Thoracic aorta (tissue), 2 donors: ENCODE data around the gene PILRB. TPM values are rescaled to one million over a fixed set of nuclear protein-coding genes. Genes with fewer than 3 reads are reported as not detected.

Experiments used
- ATAC-seq: fragments of 150-250 bp; one replicate; pipeline ENCODE4 v1.8.0; 2017; ENCODE audit warnings: low read depth; ENCODE audit not compliant: insufficient number of reproducible peaks, low FRiP score
- DNase-seq: peaks from one replicate; pipeline ENCODE4 v3.0.0-alpha.2; 2020; ENCODE audit warnings: low spot score
- H3K27ac ChIP-seq, 2 donors: fragments of 200-600 bp; sonication (generic); 1 replicate in 1 of 2; 2 replicates in 1 of 2; pipeline ENCODE4 v1.5.1; 2016; ENCODE audit warnings: mild to moderate bottlenecking in 2 of 2, moderate library complexity in 2 of 2
- H3K27me3 ChIP-seq: fragments of 200-600 bp; sonication (generic); replicated peaks from 2 replicates; pipeline ENCODE4 v1.6.0; 2016; ENCODE audit warnings: mild to moderate bottlenecking; ENCODE audit not compliant: insufficient read depth
- H3K36me3 ChIP-seq: fragments of 200-600 bp; sonication (generic); one replicate; pipeline ENCODE4 v1.5.1; 2016
- H3K4me1 ChIP-seq, 2 donors: fragments of 200-600 bp; sonication (generic); 1 replicate in 1 of 2; 2 replicates in 1 of 2; pipeline versions ENCODE4 v1.5.1 to v1.6.0; 2016; ENCODE audit warnings: low read depth in 2 of 2, mild to moderate bottlenecking in 1 of 2; ENCODE audit not compliant: control insufficient read depth in 1 of 2
- H3K4me3 ChIP-seq: fragments of 200-600 bp; sonication (generic); 2 replicates; pipeline ENCODE4 v1.5.1; 2016; ENCODE audit warnings: mild to moderate bottlenecking
- H3K9me3 ChIP-seq: fragments of 200-600 bp; sonication (generic); 2 replicates; pipeline ENCODE4 v1.5.1; 2016
- total RNA-seq, 2 donors: library from RNA; depleted of rRNA; stranded (reverse); fragments of >200 nt; gene quantifications; one replicate each; pipeline versions ENCODE4 v1.1.0 to v1.2.3, GENCODE V29; 2016
- TF ChIP-seq, protein P1 (sequence below): fragments of 200-600 bp; sonication (generic); IDR thresholded peaks from one replicate; pipeline ENCODE4 v1.5.1; 2019; ENCODE audit warnings: antibody characterized with exemption

Gene PILRB
- total RNA-seq, 2 donors from 2014 or later, result 88.4 to 100 TPM

DNA sequence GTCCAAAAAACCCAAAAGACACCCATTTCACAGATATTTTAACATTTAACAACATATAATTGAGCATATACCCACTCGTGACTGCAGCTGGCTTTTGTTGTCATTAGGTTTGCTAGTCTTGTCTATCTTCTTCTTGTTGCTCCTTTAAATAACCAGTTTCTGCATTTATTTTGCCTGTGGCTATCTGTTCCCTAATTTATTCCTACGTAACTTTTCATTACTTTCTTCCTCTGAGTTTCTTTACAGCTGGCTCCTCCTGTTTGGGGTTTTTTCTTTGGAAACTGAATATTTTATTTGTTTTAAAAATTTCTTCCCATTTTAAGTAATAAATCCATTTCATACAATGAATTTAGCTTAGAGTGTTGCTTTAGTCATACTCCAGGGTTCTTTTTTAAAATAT, 29.8 kb downstream of the PILRB start:
- H3K27ac ChIP-seq, result no peak overlapping the region
- ATAC-seq (no peak), DNase-seq (no peak)
- H3K27me3 ChIP-seq, result no peaks in the 10 kb centered on the region
- no peaks in the 10 kb centered on the region for H3K9me3 ChIP-seq
- TF ChIP-seq, protein P1, sequence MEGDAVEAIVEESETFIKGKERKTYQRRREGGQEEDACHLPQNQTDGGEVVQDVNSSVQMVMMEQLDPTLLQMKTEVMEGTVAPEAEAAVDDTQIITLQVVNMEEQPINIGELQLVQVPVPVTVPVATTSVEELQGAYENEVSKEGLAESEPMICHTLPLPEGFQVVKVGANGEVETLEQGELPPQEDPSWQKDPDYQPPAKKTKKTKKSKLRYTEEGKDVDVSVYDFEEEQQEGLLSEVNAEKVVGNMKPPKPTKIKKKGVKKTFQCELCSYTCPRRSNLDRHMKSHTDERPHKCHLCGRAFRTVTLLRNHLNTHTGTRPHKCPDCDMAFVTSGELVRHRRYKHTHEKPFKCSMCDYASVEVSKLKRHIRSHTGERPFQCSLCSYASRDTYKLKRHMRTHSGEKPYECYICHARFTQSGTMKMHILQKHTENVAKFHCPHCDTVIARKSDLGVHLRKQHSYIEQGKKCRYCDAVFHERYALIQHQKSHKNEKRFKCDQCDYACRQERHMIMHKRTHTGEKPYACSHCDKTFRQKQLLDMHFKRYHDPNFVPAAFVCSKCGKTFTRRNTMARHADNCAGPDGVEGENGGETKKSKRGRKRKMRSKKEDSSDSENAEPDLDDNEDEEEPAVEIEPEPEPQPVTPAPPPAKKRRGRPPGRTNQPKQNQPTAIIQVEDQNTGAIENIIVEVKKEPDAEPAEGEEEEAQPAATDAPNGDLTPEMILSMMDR, result no peak
- H3K4me1 ChIP-seq, result peaks cover 0 to 10% of the 10 kb centered on the region in 2 donors
- H3K36me3 ChIP-seq, result no peaks in the 10 kb centered on the region
- no peak overlapping the region for H3K4me3 ChIP-seq

DNA sequence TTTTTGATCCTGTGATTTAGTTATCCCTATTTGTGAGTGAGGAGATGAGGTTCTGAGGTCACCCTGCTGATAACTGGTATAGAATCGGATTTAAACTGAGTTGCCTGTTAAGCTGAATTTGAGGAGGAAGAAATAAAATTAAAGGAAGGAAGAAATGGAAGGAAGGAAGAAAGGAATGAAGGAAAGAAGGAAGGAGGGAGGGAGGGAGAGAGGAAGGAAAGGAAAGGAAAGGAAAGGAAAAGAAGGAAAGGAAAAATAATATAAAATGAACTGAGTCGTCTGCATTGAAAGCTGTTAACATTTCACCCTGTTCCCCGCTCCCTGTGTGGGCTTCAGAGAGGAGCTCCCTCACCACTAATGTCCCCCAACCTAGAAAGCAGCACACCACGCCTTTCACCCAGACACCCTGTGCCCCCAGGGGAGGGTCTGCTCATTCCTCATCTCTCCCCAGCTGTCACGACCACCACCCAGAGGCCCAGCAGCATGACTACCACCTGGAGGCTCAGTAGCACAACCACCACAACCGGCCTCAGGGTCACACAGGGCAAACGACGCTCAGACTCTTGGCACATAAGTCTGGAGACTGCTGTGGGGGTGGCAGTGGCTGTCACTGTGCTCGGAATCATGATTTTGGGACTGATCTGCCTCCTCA, 31.6 kb downstream of the PILRB start:
- H3K36me3 ChIP-seq, result no peaks in the 10 kb centered on the region
- H3K27me3 ChIP-seq, result no peaks in the 10 kb centered on the region
- no peak overlapping the region for H3K4me3 ChIP-seq
- ATAC-seq (no peak), DNase-seq (no peak)
- no peaks in the 10 kb centered on the region for H3K9me3 ChIP-seq
- TF ChIP-seq, protein P1, result no peak
- H3K4me1 ChIP-seq, result peaks cover 0 to 10% of the 10 kb centered on the region in 2 donors
- no peak overlapping the region for H3K27ac ChIP-seq

DNA sequence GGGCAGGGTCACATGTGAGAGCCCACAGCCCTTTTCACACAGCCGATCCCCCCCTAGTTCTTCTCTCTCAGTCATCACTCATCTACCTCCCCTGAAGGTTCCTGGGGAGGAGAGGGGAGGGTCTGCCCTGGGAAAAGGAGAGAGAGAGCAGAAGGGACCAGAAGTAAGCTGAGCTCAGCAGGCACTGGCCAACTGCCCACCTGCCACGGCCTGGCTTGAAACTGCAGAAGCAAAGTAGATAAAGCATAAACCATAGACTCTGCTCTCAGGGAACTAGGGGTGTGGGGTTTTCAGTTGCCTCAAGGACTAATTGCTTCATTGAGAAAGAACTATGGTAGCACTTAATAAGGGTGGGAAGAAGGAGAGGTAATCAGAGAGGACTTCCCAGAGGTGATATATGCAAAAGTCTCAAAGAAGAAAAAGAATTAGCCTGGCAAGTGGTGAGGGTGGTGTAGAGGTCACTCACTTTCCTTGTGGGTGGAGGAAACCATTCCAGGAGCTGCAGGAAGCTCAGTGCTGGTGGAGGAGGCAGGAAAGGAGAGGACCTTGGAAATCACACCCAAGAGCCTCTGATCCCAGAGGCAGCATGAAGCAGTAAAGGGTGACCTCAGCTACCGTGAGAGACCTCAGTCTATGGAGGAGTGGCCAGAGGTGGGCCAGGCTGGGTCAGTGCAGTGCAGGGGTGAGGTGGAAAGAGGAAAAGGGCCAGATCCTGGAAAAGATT, 32.5 kb downstream of the PILRB start:
- Histone ChIP-seq H3K4me1 (peaks cover 0 to 10% of the 10 kb centered on the region in 2 donors), H3K4me3 (no peak overlapping the region), H3K27me3 (no peaks in the 10 kb centered on the region), H3K36me3 (no peaks in the 10 kb centered on the region), H3K27ac (no peak overlapping the region), H3K9me3 (no peaks in the 10 kb centered on the region)
- DNase-seq (no peak), ATAC-seq (no peak)
- TF ChIP-seq, protein P1, result no peak

DNA sequence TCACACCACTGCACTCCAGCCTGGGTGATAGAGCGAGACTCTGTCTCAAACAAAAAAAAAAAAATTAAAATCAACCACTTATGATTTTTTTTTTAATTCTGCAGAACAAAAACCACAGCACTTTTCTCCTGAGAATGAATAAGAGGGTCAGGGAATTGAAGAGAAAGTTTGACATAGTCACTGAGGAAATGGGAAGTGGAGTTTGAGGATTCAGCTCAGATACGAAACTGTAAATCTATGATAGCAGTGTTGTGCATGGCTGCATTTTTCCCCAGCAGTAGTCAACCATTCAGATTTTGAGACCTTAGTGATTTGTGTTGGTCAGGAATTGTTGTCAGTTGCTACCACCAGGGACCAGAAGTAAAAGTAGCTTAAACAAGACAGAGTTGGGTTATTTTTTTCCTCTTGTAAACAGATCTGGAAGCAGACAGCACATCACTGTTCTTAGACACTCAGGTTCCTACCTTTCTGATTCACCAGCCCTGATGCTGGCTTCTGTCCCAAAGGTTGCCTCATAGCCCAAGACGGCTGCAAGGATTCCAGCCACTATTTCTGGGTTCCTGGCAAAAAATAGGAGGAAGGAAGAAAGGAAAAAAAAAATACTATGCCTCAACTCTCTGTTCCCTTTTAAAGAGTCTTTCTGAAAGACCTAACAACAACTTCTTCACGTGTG, 35.5 kb downstream of the PILRB start:
- H3K27ac ChIP-seq, result no peak overlapping the region
- H3K36me3 ChIP-seq, result no peaks in the 10 kb centered on the region
- no peak for DNase-seq
- no peak overlapping the region for H3K4me3 ChIP-seq
- H3K9me3 ChIP-seq, result no peaks in the 10 kb centered on the region
- TF ChIP-seq, protein P1, result no peak
- no peaks in the 10 kb centered on the region for H3K27me3 ChIP-seq
- ATAC-seq, result no peak
- no peaks in the 10 kb centered on the region for H3K4me1 ChIP-seq

DNA sequence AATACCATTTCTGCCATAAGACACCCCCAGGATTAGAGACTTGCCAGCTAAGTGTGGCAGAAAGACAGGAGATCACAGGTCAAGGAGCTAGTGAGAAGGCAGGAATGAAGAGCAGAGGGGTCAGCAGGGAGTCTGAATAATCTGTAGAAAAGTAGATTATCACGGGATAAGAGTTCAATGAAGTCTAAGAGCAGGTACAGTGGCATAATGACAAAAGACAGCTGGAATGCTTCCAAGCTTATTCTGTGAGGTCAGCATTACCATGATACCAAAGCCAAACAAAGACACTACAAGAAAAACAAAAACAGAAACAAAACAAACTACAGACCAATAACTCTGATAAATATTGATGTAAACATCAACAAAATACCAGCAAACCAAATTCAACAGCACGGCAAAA, 36.2 kb downstream of the PILRB start:
- no peak for DNase-seq
- no peak overlapping the region for H3K27ac ChIP-seq
- no peaks in the 10 kb centered on the region for H3K36me3 ChIP-seq
- TF ChIP-seq, protein P1, result no peak
- no peaks in the 10 kb centered on the region for H3K4me1 ChIP-seq
- no peak overlapping the region for H3K4me3 ChIP-seq
- ATAC-seq, result no peak
- no peaks in the 10 kb centered on the region for H3K27me3 ChIP-seq
- no peaks in the 10 kb centered on the region for H3K9me3 ChIP-seq
